ENCODE measurements around the gene CNIH3. TPM values are rescaled to one million over a fixed set of nuclear protein-coding genes. Genes with fewer than 3 reads are reported as not detected.
"Not testable (repeated sequence)": the region's sequence is repeated elsewhere in the genome, so short reads cannot be mapped to it uniquely, and the experiment has no call there.

The CNIH3 gene
- total and polyA plus RNA-seq, 8 donors: 2.0 to 10.5 (median 3.6) TPM

DNA sequence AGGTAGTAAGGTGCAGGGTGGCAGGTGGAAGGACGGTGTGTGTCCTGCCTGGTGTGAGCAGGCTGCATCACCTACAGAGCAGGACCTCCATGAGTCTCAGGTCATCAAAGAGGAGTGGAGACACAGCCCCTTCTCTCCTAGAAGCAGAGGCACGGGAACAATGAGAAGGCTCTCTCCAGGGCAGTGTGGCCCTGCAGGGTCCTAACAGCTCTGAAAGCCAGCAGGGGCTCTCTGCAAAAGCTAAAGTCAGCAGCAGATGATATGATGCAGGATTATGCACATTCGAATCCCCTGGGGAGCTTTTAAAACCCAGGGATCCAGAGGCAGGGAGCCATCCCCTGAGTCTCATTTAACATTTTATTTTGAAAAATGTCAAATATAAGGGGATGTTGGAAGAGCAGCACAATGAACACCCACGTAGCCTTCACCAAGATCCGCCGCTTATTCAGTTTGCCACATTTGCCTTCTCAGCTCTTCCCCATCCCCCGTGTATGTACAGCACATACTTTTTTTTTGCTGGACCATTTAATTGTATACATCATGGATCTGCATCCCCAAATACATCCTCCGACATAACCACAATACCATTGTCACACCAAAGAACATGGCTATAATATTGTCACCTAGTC is 88.1 kb downstream of the CNIH3 start:
- ATAC-seq: no peak
- Histone ChIP-seq H3K36me3 (no peaks in the 10 kb centered on the region), H3K4me3 (no peak overlapping the region), H3K4me1 (no peaks in the 10 kb centered on the region), H3K27ac (no peak overlapping the region), H3K9me3 (no peaks in the 10 kb centered on the region), H3K27me3 (no peaks in the 10 kb centered on the region)
- TF ChIP-seq, protein P1, sequence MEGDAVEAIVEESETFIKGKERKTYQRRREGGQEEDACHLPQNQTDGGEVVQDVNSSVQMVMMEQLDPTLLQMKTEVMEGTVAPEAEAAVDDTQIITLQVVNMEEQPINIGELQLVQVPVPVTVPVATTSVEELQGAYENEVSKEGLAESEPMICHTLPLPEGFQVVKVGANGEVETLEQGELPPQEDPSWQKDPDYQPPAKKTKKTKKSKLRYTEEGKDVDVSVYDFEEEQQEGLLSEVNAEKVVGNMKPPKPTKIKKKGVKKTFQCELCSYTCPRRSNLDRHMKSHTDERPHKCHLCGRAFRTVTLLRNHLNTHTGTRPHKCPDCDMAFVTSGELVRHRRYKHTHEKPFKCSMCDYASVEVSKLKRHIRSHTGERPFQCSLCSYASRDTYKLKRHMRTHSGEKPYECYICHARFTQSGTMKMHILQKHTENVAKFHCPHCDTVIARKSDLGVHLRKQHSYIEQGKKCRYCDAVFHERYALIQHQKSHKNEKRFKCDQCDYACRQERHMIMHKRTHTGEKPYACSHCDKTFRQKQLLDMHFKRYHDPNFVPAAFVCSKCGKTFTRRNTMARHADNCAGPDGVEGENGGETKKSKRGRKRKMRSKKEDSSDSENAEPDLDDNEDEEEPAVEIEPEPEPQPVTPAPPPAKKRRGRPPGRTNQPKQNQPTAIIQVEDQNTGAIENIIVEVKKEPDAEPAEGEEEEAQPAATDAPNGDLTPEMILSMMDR (IDR thresholded peaks at IDR 0.05): no peak
- no peak for DNase-seq
- intact Hi-C loops (cut with DNase I): no loop called here
- WGBS, 2 donors: 90 to 95% methylated on average over 8 of the region's 8 CpGs
- no peak for FAIRE-seq

DNA sequence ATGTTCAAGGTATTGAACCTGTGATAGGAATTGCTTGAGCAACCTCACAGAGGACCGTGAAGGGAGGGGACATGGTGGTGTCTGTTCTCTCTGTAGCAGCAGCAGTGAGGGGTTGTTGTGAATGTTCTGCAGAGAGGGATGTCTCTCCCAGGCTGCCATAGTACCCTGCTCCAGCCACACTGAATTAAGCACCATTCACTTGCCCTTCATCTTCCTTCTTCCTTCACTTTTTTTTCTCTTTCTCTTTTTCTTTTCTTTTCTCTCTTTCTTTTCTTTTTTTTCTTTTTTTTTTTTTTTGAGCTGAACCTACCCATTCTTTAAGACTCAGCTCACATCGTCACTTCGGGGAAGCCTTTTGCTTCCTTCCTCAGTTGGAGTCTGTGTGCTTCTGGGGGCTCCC is 89.5 kb downstream of the CNIH3 start:
- H3K4me3 ChIP-seq: no peak overlapping the region
- DNase-seq (no peak), ATAC-seq (no peak), FAIRE-seq (no peak)
- no peaks in the 10 kb centered on the region for H3K27me3 ChIP-seq
- H3K27ac ChIP-seq: no peak overlapping the region
- H3K4me1 ChIP-seq: no peaks in the 10 kb centered on the region
- 70 to 74% methylated on average over 3 of the region's 3 CpGs for WGBS, 2 donors
- H3K9me3 ChIP-seq: no peaks in the 10 kb centered on the region
- TF ChIP-seq, protein P1 (IDR thresholded peaks at IDR 0.05): no peak
- no peaks in the 10 kb centered on the region for H3K36me3 ChIP-seq
- intact Hi-C loops (cut with DNase I): no loop called here

DNA sequence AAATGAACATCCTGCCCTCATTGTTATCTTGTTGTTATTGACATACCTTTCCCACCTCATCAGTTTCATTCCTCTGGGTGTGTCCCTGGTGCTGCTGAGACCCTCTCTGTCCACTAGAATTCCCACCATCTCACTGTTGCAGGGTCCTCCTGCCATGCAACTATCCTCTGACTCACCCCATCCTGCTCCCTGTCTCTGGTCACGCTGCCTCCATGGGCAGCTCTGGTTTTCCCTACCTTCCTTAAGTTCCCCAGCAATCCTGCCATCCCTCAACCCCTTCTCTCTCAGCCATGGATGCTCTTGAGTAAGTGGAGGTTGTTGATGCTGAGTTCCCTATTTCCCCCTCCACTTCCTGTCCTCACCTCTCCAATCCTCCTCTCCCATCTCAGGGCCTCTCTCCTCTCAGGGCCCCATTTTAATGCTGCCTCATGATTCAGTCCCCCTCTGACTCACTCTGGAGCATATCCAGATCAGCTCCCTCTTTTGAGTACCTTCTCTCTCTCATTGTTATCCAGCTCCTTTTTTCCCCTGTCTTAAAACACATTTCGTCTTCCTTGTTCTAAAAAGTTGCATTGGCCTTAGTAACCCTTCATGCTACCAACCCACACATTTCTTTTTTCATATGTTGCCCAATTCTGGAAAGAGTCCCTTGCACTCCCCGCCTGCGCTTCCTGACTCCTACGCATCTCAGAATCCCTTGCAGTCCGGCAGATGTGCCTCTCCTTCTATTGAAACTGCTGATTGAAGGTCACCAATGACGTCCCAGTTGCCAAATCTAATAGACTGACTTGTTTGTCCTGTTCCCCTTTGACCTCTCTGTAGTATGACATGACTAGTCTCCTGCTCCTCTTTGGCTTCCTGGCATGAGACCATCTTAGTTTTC is 92.0 kb downstream of the CNIH3 start:
- Histone ChIP-seq H3K27ac (no peak overlapping the region), H3K4me3 (no peak overlapping the region), H3K4me1 (no peaks in the 10 kb centered on the region), H3K27me3 (no peaks in the 10 kb centered on the region), H3K9me3 (no peaks in the 10 kb centered on the region), H3K36me3 (no peaks in the 10 kb centered on the region)
- FAIRE-seq (no peak), ATAC-seq (peak in 2 of 4 donors; percentile 23 to 30), DNase-seq (no peak)
- TF ChIP-seq, protein P1 (IDR thresholded peaks at IDR 0.05): no peak
- 72 to 78% methylated on average over 7 of the region's 7 CpGs for WGBS, 2 donors
- intact Hi-C loops (cut with DNase I): no loop called here

GRCh38 chr1:224710196-224710595 is 94.1 kb downstream of the CNIH3 start:
- ATAC-seq: peak in 1 of 4 donors; percentile 29
- no peak for DNase-seq
- Histone ChIP-seq H3K27me3 (no peaks in the 10 kb centered on the region), H3K9me3 (no peaks in the 10 kb centered on the region), H3K27ac (no peak overlapping the region), H3K36me3 (no peaks in the 10 kb centered on the region), H3K4me1 (no peaks in the 10 kb centered on the region), H3K4me3 (no peak overlapping the region)
- intact Hi-C loops (cut with DNase I): no loop called here
- FAIRE-seq: no peak
- TF ChIP-seq, protein P1 (IDR thresholded peaks at IDR 0.05): no peak
- 64 to 67% methylated on average over 3 of the region's 3 CpGs for WGBS, 2 donors

DNA sequence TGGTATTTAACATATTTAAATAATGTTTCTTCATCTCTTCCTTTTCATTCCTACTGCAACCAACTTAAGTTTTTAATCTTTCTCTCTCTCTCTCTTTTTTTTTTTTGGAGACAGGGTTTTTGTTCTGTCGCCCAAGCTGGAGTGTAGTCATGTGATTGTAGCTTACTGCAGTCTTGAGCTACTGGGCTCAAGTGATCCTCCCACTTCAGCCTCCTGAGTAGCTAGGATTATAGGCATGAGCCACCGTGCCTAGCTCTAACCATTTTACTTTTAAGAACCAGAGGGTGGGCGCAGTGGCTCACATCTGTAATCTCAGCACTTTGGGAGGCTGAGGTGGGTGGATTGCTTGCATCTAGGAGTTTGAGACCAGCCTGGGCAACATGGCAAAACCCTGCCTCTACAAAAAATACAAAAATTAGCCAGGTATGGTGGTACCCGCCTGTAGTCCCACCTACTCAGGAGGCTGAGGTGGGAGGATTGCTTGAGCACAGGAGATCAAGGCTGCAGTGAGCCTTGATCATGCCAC is 95.2 kb downstream of the CNIH3 start:
- FAIRE-seq; DNase-seq; H3K9me3 ChIP-seq; H3K4me1 ChIP-seq; H3K36me3 ChIP-seq; ATAC-seq; intact Hi-C loops (cut with DNase I); H3K27ac ChIP-seq; H3K27me3 ChIP-seq; H3K4me3 ChIP-seq: not testable (repeated sequence)
- 80 to 82% methylated on average over 4 of the region's 4 CpGs for WGBS, 2 donors
